ENCODE data around the gene VIPR1.

VIPR1 gene

DNA sequence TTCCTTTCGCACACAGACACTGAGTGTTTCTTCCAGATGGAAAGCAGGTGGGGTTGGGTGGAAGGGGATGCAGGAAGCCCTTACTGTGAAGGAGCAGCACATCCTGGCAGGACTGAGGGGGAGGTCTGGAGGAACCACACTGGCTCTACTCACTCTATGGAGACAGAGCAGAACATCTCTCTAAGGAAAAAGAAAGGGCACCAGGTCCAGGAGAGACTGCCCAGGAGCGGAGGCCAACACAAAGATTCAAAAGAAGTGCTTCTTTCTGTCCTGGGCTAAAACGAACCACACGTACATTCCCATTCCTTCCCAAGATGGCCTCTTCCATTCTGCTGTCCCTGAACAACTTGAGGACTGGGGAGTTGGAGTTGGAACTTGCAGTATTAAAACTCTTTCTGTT lies 13.8 kb upstream of the VIPR1 start:
- no peak for DNase-seq (ENCODE audit: extremely low spot score)
- TF ChIP-seq ELF4 (IDR thresholded peaks at IDR 0.05) (no peak), ARNT (IDR thresholded peaks at IDR 0.05) (no peak), NFRKB (IDR thresholded peaks at IDR 0.05) (no peak), BHLHE40 (IDR thresholded peaks at IDR 0.05; ENCODE audit: borderline replicate concordance) (no peak), SUZ12 (IDR thresholded peaks at IDR 0.05) (no peak), HDGF (IDR thresholded peaks at IDR 0.05; ENCODE audit: borderline replicate concordance) (no peak), FOXA1 (IDR thresholded peaks at IDR 0.05) (no peak), TARDBP (IDR thresholded peaks at IDR 0.05) (no peak), L3MBTL2 (conservative IDR thresholded peaks at IDR 0.05) (no peak), SP1 (IDR thresholded peaks at IDR 0.05) (no peak), LEF1 (IDR thresholded peaks at IDR 0.05; ENCODE audit: borderline replicate concordance) (no peak), FOXM1 (IDR thresholded peaks at IDR 0.05; ENCODE audit: borderline replicate concordance) (no peak), FOXK2 (IDR thresholded peaks at IDR 0.05) (no peak), ZNF384 (IDR thresholded peaks at IDR 0.05) (no peak), CTBP1 (IDR thresholded peaks at IDR 0.05; ENCODE audit: borderline replicate concordance) (no peak)
- TF ChIP-seq, protein P1, sequence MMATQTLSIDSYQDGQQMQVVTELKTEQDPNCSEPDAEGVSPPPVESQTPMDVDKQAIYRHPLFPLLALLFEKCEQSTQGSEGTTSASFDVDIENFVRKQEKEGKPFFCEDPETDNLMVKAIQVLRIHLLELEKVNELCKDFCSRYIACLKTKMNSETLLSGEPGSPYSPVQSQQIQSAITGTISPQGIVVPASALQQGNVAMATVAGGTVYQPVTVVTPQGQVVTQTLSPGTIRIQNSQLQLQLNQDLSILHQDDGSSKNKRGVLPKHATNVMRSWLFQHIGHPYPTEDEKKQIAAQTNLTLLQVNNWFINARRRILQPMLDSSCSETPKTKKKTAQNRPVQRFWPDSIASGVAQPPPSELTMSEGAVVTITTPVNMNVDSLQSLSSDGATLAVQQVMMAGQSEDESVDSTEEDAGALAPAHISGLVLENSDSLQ (IDR thresholded peaks at IDR 0.05), result no peak
- ChIA-PET POLR2A (no interaction called here), CTCF (no interaction called here)

DNA sequence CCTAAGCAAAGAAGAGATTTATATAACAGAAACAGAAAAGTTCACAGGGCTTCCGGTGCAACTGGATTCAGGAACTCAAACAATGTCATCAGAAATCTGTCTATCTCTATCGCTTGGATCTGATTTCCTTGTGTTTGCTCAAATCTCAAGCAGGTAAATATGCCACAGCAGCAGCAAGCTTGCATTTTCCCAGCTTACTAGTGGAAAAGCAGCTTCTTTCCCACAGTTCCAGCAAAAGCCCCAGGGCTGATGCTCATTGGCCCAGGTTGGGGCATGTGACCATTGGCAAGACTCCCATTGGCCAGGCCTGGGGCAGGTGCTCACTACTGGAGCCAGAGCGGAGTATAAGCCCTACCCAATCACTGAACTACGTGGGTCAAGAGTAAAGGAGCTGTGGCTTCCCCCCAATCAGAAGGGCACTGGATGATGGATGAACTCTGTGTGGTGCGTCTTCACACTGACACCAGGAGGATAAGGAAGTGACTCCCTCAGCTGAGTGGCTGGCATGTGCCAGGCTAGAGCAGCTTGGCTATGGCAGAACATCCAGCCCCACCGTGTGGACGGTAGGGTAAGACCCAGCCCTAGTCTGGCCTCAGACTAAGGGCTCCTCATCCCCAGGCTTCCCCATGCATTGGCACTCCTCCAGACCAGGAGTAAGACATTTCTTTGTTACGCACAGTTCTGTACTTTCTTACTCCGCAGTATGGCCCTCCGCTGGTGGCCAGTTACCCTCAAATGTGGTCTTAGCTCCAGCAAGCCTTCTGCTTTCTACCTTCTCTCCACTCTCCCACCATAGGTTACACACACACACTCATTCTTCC lies 13.1 kb upstream of the VIPR1 start:
- ChIA-PET CTCF (no interaction called here), POLR2A (interaction anchor here (0.6 kb wide), 1 partner anchor 13 kb away, joined by 4 read pairs; the partner anchor contains the start of gene VIPR1)
- no peak for DNase-seq (ENCODE audit: extremely low spot score)
- TF ChIP-seq ARNT (IDR thresholded peaks at IDR 0.05), result no peak
- TF ChIP-seq BHLHE40 (IDR thresholded peaks at IDR 0.05; ENCODE audit: borderline replicate concordance), result no peak
- TF ChIP-seq FOXA1 (IDR thresholded peaks at IDR 0.05), result no peak
- TF ChIP-seq CTBP1 (IDR thresholded peaks at IDR 0.05; ENCODE audit: borderline replicate concordance), result no peak
- no peak for TF ChIP-seq LEF1 (IDR thresholded peaks at IDR 0.05; ENCODE audit: borderline replicate concordance)
- no peak for TF ChIP-seq SP1 (IDR thresholded peaks at IDR 0.05)
- TF ChIP-seq, protein P1 (IDR thresholded peaks at IDR 0.05), result no peak
- no peak for TF ChIP-seq L3MBTL2 (conservative IDR thresholded peaks at IDR 0.05)
- no peak for TF ChIP-seq FOXK2 (IDR thresholded peaks at IDR 0.05)
- no peak for TF ChIP-seq NFRKB (IDR thresholded peaks at IDR 0.05)
- no peak for TF ChIP-seq ELF4 (IDR thresholded peaks at IDR 0.05)

DNA sequence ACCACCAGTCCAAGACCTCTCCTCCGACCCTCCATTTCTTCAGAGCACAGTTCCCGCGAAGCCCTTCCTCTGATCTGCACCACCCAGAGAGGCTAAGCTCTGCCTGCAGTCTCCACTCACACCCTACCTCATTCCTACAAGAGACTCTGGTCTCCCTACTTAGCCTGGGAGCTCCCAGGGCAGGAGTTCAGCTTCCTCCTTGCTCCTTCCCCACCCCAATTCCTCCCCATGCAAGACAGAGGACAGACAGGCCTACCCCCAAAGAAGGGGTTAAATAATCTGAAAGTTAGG lies 12.6 kb upstream of the VIPR1 start:
- no peak for DNase-seq (ENCODE audit: extremely low spot score)
- CTCF ChIA-PET, result no interaction called here
- POLR2A ChIA-PET, result interaction anchor here (0.6 kb wide), 1 partner anchor 12 kb away, joined by 4 read pairs; the partner anchor contains the start of gene VIPR1
- TF ChIP-seq L3MBTL2 (conservative IDR thresholded peaks at IDR 0.05) (no peak), FOXA1 (IDR thresholded peaks at IDR 0.05) (no peak), ELF4 (IDR thresholded peaks at IDR 0.05) (no peak), ARNT (IDR thresholded peaks at IDR 0.05) (no peak)

DNA sequence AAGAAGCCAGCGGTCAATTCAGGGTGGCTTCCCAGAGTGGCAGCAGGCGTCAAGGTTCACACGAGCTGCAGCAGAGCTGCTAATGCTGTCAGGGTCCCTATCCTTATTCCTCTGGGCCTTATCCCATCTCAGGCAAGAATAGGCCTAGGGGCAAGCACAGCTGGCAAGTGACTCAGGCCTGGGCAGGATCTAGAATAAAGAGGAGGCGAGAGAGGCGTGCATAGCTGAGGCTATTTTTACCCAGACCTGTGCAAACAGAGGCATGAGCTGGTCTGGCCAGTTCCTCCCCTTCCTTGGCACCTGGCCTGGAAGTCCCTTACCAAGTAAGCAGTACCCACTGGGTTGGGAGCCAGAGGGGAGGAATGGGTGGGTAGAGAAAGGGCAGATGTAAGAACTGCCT lies 12.2 kb upstream of the VIPR1 start:
- ChIA-PET POLR2A (no interaction called here), CTCF (no interaction called here)
- TF ChIP-seq BHLHE40 (IDR thresholded peaks at IDR 0.05; ENCODE audit: borderline replicate concordance), result no peak
- TF ChIP-seq SUZ12 (IDR thresholded peaks at IDR 0.05), result no peak
- DNase-seq (ENCODE audit: extremely low spot score), result no peak

DNA sequence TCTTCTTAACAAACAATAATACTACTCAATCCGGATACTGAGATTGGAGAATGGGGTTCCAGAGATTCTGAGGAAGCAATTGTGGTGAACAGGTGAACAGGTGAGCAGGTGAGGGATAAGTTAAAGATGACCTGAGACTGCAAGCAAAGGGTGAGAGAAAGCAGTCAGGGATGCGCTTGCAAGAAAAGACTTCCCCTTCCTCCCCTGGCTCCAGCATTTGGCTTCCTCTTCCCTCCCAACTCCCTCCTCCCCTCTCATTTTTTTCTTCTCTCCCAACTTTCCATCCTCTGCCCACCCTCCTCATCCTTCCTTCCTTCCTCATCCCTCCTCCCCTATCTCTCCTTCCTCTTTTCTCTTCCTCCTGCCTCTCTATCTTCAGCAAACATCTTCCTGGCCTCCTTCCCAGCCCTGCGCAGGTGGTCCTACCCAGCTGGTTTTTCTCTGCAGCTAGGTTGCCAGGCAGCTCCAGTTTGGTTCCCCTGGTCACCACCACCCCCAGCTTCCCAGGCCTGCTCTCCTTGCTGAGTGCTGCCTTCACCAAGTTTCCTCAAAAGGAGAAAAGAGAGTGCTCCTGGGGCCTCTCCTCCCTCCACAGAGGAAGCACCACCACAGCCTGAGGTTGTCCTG lies 10.4 kb upstream of the VIPR1 start:
- DNase-seq (ENCODE audit: extremely low spot score), result no peak
- TF ChIP-seq CTBP1 (IDR thresholded peaks at IDR 0.05; ENCODE audit: borderline replicate concordance) (no peak), ZNF384 (IDR thresholded peaks at IDR 0.05) (no peak), FOXA1 (IDR thresholded peaks at IDR 0.05) (no peak), L3MBTL2 (conservative IDR thresholded peaks at IDR 0.05) (no peak), FOXK2 (IDR thresholded peaks at IDR 0.05) (no peak), FOXM1 (IDR thresholded peaks at IDR 0.05; ENCODE audit: borderline replicate concordance) (no peak), TARDBP (IDR thresholded peaks at IDR 0.05) (no peak), ARNT (IDR thresholded peaks at IDR 0.05) (no peak), ELF4 (IDR thresholded peaks at IDR 0.05) (no peak), HDGF (IDR thresholded peaks at IDR 0.05; ENCODE audit: borderline replicate concordance) (no peak), BHLHE40 (IDR thresholded peaks at IDR 0.05; ENCODE audit: borderline replicate concordance) (no peak)
- TF ChIP-seq, protein P1 (IDR thresholded peaks at IDR 0.05), result no peak
- CTCF ChIA-PET, result interaction anchor here (0.9 kb wide), 1 partner anchor 48 kb away, joined by 3 read pairs; no protein-coding TSS in a partner anchor
- POLR2A ChIA-PET, result no interaction called here

DNA sequence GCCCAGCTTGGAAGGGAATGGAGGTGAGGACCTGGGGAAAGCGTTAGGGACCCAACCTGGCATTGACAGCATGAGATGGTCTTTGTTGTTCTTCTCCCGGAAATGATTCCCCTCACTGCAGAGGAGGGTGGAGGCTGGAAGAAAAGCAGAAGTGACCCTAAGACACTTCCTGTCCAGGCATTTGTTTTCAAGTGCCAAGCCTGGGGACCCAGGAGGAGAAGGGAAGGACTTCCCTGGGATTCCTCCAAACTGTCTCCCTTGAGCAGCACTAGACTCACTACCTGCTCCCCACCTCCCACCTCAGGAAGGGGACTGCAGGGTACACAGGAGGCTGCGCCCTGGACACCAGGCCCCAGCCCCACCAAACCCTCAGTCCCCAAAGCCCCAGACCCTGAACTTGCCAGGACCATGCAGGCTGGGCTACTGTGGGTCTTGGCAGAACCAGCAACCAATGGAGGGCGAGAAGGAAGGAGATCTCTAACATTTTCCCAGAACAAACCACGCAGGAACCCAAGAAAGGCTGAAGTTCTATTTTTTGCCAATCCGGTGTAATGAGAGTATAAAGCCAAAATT lies 9.8 kb upstream of the VIPR1 start:
- TF ChIP-seq TARDBP (IDR thresholded peaks at IDR 0.05), result no peak
- no peak for TF ChIP-seq ARNT (IDR thresholded peaks at IDR 0.05)
- no peak for TF ChIP-seq SUZ12 (IDR thresholded peaks at IDR 0.05)
- no peak for TF ChIP-seq CTBP1 (IDR thresholded peaks at IDR 0.05; ENCODE audit: borderline replicate concordance)
- TF ChIP-seq ELF4 (IDR thresholded peaks at IDR 0.05), result no peak
- no peak for TF ChIP-seq NFRKB (IDR thresholded peaks at IDR 0.05)
- ChIA-PET CTCF (no interaction called here), POLR2A (no interaction called here)
- no peak for DNase-seq (ENCODE audit: extremely low spot score)
